ENCODE data around the gene FADS1. TPM values are rescaled to one million over a fixed set of nuclear protein-coding genes. Genes with fewer than 3 reads are reported as not detected.

Gene FADS1
- total RNA-seq, 4 donors from 2014 or later, result 2.1 to 8.3 (median 7.1) TPM

DNA sequence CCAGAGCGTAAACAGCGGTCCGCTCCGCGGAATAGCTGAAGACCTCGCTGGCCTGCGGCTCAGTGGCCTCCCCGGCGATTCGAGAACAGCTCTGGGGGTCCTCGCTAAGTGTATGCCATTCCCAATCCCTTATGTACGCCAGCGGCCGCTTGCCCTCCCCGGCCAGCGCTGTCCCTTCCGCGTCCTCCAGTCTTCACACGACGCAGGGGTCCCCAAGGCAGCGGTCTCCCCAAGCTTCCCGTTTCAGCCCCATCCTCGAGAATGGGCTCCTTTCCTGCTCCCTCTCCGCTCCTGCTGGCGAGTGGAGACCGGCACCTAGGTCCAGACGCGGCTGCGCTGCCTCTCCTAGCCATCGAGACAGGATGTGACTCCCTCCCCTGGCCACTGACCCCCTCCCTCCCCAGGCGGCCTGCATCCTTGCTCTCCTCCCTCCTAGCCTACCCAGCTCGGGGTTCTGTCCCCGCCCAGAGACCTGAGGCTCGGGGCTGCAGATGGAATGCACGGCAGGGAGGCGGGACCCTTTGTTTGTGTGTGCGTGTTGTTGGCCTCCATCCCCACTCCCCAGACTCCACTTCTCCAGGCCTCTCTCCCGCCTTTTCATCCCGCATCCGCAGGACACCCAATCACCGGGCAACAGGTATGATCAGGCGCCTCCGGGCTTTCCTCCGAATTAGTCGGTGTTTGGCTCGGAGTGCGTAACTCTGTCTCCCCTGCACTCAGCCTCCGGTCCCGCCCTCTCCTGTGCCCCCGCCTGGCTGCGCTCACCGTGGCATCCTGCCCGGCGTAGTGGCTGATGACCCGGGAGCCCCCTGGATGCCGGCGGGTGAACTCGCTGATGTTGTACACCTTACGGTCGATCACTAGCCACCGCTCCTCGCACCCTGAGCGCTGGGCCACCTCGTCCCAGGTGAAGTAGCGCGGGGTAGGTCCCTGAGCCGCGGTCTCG, 740 bp downstream of the FADS1 start:
- WGBS, 2 donors, result 0 to 2% methylated on average over 33 to 43 of the region's 69 CpGs
- Histone ChIP-seq H3K36me3 (peaks cover 0 to 19% (median 0%) of the 10 kb centered on the region in 3 donors), H3K27me3 (peaks cover 0 to 29% (median 3%) of the 10 kb centered on the region in 4 donors), H3K4me1 (peaks cover 22 to 64% (median 25%) of the 10 kb centered on the region in 3 donors), H3K27ac (peak overlapping the region; percentile 86 to 99 (median 92)), H3K9me3 (no peaks in the 10 kb centered on the region), H3K4me3 (peak overlapping the region; percentile 47 to 83 (median 58))
- intact Hi-C loops (cut with DNase I), result no loop called here
- DNase-seq, result no peak
- TF ChIP-seq, protein P1, sequence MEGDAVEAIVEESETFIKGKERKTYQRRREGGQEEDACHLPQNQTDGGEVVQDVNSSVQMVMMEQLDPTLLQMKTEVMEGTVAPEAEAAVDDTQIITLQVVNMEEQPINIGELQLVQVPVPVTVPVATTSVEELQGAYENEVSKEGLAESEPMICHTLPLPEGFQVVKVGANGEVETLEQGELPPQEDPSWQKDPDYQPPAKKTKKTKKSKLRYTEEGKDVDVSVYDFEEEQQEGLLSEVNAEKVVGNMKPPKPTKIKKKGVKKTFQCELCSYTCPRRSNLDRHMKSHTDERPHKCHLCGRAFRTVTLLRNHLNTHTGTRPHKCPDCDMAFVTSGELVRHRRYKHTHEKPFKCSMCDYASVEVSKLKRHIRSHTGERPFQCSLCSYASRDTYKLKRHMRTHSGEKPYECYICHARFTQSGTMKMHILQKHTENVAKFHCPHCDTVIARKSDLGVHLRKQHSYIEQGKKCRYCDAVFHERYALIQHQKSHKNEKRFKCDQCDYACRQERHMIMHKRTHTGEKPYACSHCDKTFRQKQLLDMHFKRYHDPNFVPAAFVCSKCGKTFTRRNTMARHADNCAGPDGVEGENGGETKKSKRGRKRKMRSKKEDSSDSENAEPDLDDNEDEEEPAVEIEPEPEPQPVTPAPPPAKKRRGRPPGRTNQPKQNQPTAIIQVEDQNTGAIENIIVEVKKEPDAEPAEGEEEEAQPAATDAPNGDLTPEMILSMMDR (IDR thresholded peaks at IDR 0.05), result no peak

DNA sequence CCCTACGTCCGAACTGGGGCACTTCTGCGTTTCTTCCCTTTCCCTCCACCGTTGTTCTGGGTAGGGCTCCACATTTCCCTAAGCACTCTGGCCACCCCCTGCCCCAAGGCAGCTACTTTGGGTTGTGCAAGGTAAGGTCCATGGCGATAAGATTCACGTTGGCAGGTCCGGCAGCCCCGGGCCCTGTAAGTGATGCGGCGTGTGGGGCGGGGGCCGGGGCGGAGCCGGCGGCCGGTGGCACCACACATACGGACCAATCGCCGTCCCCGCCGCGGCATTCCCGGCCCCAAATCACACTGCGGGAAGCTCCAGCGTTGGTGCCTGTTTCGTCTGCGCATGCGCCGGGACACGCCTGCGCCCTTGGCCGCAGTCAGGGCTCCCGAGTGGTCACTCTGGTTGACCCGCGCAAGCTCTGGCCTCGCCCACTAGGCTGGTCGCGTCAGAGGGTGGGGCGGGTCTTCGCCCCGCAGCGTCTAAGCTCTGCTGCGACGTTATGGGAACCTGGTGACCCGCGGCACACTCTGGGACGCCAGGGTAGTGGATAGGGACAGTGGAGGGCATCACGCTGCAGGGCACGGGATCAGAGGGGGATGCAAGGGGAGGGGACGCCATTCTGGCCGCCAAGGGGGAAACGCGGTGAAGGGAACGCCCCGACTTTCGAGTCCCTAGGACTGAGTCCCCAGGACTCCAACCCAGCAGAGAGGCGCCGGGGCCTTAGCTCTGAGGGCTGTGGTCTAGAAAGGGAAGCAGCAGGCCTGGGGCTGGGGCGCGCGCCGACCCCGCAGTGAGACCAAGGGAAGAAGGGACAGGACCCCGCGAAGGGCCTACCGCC, 1.6 kb downstream of the FADS1 start:
- intact Hi-C loops (cut with DNase I), result no loop called here
- WGBS, 2 donors, result 3 to 4% methylated on average over 6 to 17 of the region's 66 CpGs
- Histone ChIP-seq H3K9me3 (no peaks in the 10 kb centered on the region), H3K4me3 (peak overlapping the region; percentile 47 to 83 (median 58)), H3K27me3 (peaks cover 0 to 29% (median 3%) of the 10 kb centered on the region in 4 donors), H3K36me3 (peaks cover 0 to 28% (median 0%) of the 10 kb centered on the region in 3 donors), H3K4me1 (peaks cover 17 to 55% (median 25%) of the 10 kb centered on the region in 3 donors), H3K27ac (peak overlapping the region; percentile 86 to 99 (median 92))
- DNase-seq, result peak; percentile 31
- TF ChIP-seq POLR2A (IDR thresholded peaks at IDR 0.05), result peak in 2 of 4 donors; percentile 92 to 94
- TF ChIP-seq, protein P1 (IDR thresholded peaks at IDR 0.05), result no peak

- no peak for TF ChIP-seq POLR2A (IDR thresholded peaks at IDR 0.05)
- TF ChIP-seq, protein P1 (IDR thresholded peaks at IDR 0.05), result no peak
- no peaks in the 10 kb centered on the region for H3K9me3 ChIP-seq
- H3K27ac ChIP-seq, result peak overlapping the region; percentile 86 to 99 (median 92)
- intact Hi-C loops (cut with DNase I), result no loop called here
- H3K4me3 ChIP-seq, result peak overlapping the region; percentile 47 to 83 (median 58)
- H3K27me3 ChIP-seq, result peaks cover 0 to 29% (median 3%) of the 10 kb centered on the region in 4 donors
- 37 to 64% methylated on average over 15 to 16 of the region's 16 CpGs for WGBS, 2 donors
- peaks cover 15 to 48% (median 25%) of the 10 kb centered on the region in 3 donors for H3K4me1 ChIP-seq
- H3K36me3 ChIP-seq, result peaks cover 0 to 36% (median 3%) of the 10 kb centered on the region in 3 donors
- DNase-seq, result no peak
These were observed 2.4 kb downstream of the FADS1 start for GRCh38 chr11:61814247-61814957.

DNA sequence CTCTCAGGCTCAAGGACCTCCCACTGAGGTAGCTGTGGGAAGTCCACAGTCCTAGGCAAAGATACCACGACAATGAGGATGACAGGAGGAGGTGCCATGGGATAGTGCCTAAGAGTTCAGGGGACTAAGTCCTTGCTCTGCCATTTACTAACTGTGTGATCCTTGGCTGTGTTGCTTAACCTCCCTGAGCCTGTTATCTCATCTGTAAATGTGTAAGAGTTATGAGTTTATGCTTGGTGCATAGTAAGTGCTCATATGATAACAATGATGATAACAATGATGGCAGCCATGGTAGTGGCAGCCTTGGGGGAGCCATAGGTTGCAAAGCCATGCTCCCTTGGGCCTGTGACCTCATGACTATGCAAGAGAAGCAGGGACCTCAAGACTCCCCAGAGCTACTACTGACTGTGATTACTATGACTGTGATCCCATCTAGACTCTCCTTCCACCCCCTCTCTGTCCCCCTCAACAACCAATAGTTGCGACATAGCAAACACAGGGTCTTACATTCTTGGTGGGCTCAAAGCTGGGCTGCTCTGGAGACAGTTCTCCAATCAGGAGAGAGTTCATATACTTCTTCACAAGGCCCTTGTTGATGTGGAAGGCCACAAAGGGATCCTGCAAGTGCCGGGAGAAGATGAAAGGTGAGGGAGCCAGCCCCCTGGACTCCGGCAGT, 3.9 kb downstream of the FADS1 start:
- H3K4me3 ChIP-seq, result no peak overlapping the region
- H3K9me3 ChIP-seq, result no peaks in the 10 kb centered on the region
- H3K27me3 ChIP-seq, result peaks cover 0 to 29% (median 3%) of the 10 kb centered on the region in 4 donors
- peaks cover 15 to 48% (median 25%) of the 10 kb centered on the region in 3 donors for H3K4me1 ChIP-seq
- TF ChIP-seq, protein P1 (IDR thresholded peaks at IDR 0.05), result no peak
- TF ChIP-seq POLR2A (IDR thresholded peaks at IDR 0.05), result no peak
- WGBS, 2 donors, result 89 to 90% methylated on average over 3 to 4 of the region's 4 CpGs
- H3K36me3 ChIP-seq, result peaks cover 0 to 46% (median 4%) of the 10 kb centered on the region in 3 donors
- no peak overlapping the region for H3K27ac ChIP-seq
- intact Hi-C loops (cut with DNase I), result no loop called here
- no peak for DNase-seq

Data from esophagus squamous epithelium (tissue), 5 donors.